Astrocyte of the cerebellum (primary cell): ENCODE results near the gene TMEM14A.

Experiments used
- DNase-seq: peaks from one replicate; pipeline ENCODE4 v3.0.0-alpha.2; 2011; ENCODE audit warnings: low read depth
- H3K4me3 ChIP-seq: 2 replicates; pipeline ENCODE4 v1.5.1; 2011; ENCODE audit warnings: mild to moderate bottlenecking, low read depth, low read length, moderate library complexity
- CTCF ChIP-seq: IDR thresholded peaks from 2 replicates; pipeline ENCODE4 v1.5.1; 2012; ENCODE audit warnings: low read length, low read depth, moderate library complexity, mild to moderate bottlenecking; ENCODE audit errors: missing control alignments
- in situ Hi-C: cut with HindIII; loops from 2 replicates; pipeline ENCODE4 v1.10.0; 2017; ENCODE audit warnings: low sequenced_read_pairs

TMEM14A gene

GRCh38 chr6:52636830-52637229, 34.1 kb upstream of the TMEM14A start:
- in situ Hi-C loops = no loop called here
- TF ChIP-seq CTCF = no peak
- no peak for DNase-seq
- no peak overlapping the region for H3K4me3 ChIP-seq

- DNase-seq = no peak
- no peak for TF ChIP-seq CTCF
- in situ Hi-C loops = no loop called here
- no peak overlapping the region for H3K4me3 ChIP-seq
Observed at GRCh38 chr6:52639493-52639892, 31.4 kb upstream of the TMEM14A start.

GRCh38 chr6:52640170-52640569, 30.7 kb upstream of the TMEM14A start:
- TF ChIP-seq CTCF = no peak
- H3K4me3 ChIP-seq = no peak overlapping the region
- DNase-seq = no peak
- in situ Hi-C loops = no loop called here

GRCh38 chr6:52640916-52641315, 30.0 kb upstream of the TMEM14A start:
- H3K4me3 ChIP-seq = no peak overlapping the region
- no peak for DNase-seq
- TF ChIP-seq CTCF = no peak
- in situ Hi-C loops = no loop called here

- TF ChIP-seq CTCF = no peak
- H3K4me3 ChIP-seq = no peak overlapping the region
- in situ Hi-C loops = no loop called here
- no peak for DNase-seq
Observed at GRCh38 chr6:52641388-52641787, 29.5 kb upstream of the TMEM14A start.

GRCh38 chr6:52641826-52642225, 29.1 kb upstream of the TMEM14A start:
- DNase-seq = no peak
- no peak overlapping the region for H3K4me3 ChIP-seq
- TF ChIP-seq CTCF = no peak
- in situ Hi-C loops = no loop called here

- DNase-seq = no peak
- in situ Hi-C loops = no loop called here
- TF ChIP-seq CTCF = no peak
- H3K4me3 ChIP-seq = no peak overlapping the region
Observed at GRCh38 chr6:52642368-52642767, 28.5 kb upstream of the TMEM14A start.
